Large intestine (tissue), 3 donors: ENCODE measurements around the gene MXRA7. TPM values are rescaled to one million over a fixed set of nuclear protein-coding genes. Genes with fewer than 3 reads are reported as not detected.
"Not testable (repeated sequence)": the region's sequence is repeated elsewhere in the genome, so short reads cannot be mapped to it uniquely, and the experiment has no call there.

Source experiments
- DNase-seq, 2 donors: peaks; one replicate each; pipeline versions ENCODE4 v3.0.0 to v3.0.0-alpha.2; 2013
- H3K27ac ChIP-seq: one replicate; pipeline ENCODE4 v1.5.1; 2013; ENCODE audit warnings: low read length
- H3K27me3 ChIP-seq: 2 replicates; pipeline ENCODE4 v1.6.1; 2013; ENCODE audit warnings: low read length; ENCODE audit not compliant: control insufficient read depth, insufficient read depth
- H3K36me3 ChIP-seq: 2 replicates; pipeline ENCODE4 v1.6.1; 2013; ENCODE audit warnings: low read length; ENCODE audit not compliant: control insufficient read depth, insufficient read depth
- H3K4me1 ChIP-seq: one replicate; pipeline ENCODE4 v1.6.1; 2013; ENCODE audit warnings: low read length; ENCODE audit not compliant: control insufficient read depth, insufficient read depth
- H3K4me3 ChIP-seq: one replicate; pipeline ENCODE4 v1.5.1; 2013; ENCODE audit warnings: low read length
- H3K9me3 ChIP-seq: one replicate; pipeline ENCODE4 v1.6.1; 2013; ENCODE audit warnings: mild to moderate bottlenecking, low read depth, low read length, moderate library complexity; ENCODE audit not compliant: control insufficient read depth
- whole genome bisulfite sequencing: methylation state at CpG from one replicate; pipeline ENCODE4 v1.1.5; 2013; ENCODE audit warnings: low lambda C conversion rate; ENCODE audit not compliant: insufficient coverage; 5-methylcytosine and 5-hydroxymethylcytosine counted together
- polyA plus RNA-seq: library from polyadenylated mRNA; unstranded; fragments of 120-200 nt; gene quantifications from one replicate; pipeline ENCODE4 v1.2.1, GENCODE V29; 2013

MXRA7 gene
- polyA plus RNA-seq, 1 donor: 55.5 TPM

DNA sequence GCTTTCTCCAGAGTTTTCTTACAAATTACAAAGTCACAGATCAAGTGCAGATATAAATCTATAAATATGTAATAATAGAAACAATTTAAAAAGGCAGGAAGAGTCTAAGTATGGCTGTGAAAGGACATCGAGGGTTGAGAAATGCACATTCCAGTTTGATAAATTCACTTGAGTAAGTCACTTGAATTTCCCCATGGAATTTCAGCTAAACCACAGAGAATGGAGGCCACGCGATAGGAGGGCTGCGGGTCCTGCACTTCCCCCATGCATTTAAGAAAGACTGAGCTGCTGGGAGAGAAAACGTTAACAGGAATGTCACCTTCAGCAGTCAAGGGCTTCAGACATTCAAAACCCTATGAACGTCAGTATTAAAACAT is 6.1 kb upstream of the MXRA7 start:
- H3K4me1 ChIP-seq: peaks cover 7% of the 10 kb centered on the region
- no peaks in the 10 kb centered on the region for H3K9me3 ChIP-seq
- no peak for DNase-seq
- H3K27me3 ChIP-seq: no peaks in the 10 kb centered on the region
- H3K27ac ChIP-seq: peak overlapping the region; percentile 90
- WGBS: no CpG with 5 or more reads among the region's 6 CpGs
- H3K36me3 ChIP-seq: peaks cover 76% of the 10 kb centered on the region
- no peak overlapping the region for H3K4me3 ChIP-seq

- no peaks in the 10 kb centered on the region for H3K9me3 ChIP-seq
- DNase-seq: peak; percentile 81 to 86
- no peak overlapping the region for H3K4me3 ChIP-seq
- H3K4me1 ChIP-seq: peaks cover 12% of the 10 kb centered on the region
- H3K27ac ChIP-seq: peak overlapping the region; percentile 90
- H3K36me3 ChIP-seq: peaks cover 71% of the 10 kb centered on the region
- 100% methylated on average over 1 of the region's 13 CpGs for WGBS
- no peaks in the 10 kb centered on the region for H3K27me3 ChIP-seq
These were observed 5.5 kb upstream of the MXRA7 start for GRCh38 chr17:76716146-76716838.

- Histone ChIP-seq H3K27me3 (no peaks in the 10 kb centered on the region), H3K9me3 (no peaks in the 10 kb centered on the region), H3K27ac (peak overlapping the region; percentile 66), H3K4me1 (peaks cover 16% of the 10 kb centered on the region), H3K36me3 (peaks cover 63% of the 10 kb centered on the region), H3K4me3 (no peak overlapping the region)
- no peak for DNase-seq
- no CpG with 5 or more reads among the region's 2 CpGs for WGBS
These were observed 4.7 kb upstream of the MXRA7 start for GRCh38 chr17:76715496-76715830.

DNA sequence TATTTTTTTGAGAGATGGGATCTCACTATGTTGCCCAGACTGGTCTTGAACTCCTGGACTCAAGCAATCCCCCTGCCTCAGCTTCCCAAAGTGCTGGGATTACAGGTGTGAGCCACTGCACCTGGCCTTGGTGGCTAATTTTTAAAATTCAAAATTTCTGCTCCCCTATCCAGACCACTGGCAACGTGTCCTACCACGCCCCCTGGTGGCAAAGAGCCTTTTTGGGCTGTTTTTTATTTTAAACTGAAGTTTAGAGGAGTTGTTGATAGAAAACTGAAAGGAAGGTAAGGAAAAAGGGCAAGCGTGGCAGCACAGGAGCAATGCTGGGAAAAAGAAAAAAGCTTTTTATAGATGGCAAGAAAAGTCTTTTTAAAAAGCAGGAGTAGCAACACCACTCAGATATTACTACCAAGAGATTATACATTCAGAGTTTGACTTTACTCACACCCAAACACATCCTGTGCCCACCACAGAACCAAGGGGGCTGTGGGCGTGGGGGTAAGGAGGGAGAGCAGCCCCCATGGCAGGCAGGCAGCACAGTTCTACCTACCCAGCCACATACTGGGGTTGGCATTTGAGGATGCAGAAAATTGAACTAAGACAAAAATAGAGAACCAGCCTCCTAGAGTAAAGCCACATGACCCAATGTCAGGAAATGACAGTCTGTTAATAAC is 4.2 kb upstream of the MXRA7 start:
- Histone ChIP-seq H3K4me1 (peaks cover 18% of the 10 kb centered on the region), H3K36me3 (peaks cover 58% of the 10 kb centered on the region), H3K27ac (peak overlapping the region; percentile 66), H3K4me3 (no peak overlapping the region), H3K27me3 (peaks cover 2% of the 10 kb centered on the region), H3K9me3 (no peaks in the 10 kb centered on the region)
- DNase-seq: no peak
- WGBS: 31% methylated on average over 2 of the region's 4 CpGs

- H3K27me3 ChIP-seq: peaks cover 2% of the 10 kb centered on the region
- no peak overlapping the region for H3K27ac ChIP-seq
- DNase-seq: no peak
- WGBS: no CpG with 5 or more reads among the region's 5 CpGs
- H3K4me1 ChIP-seq: peaks cover 18% of the 10 kb centered on the region
- peaks cover 51% of the 10 kb centered on the region for H3K36me3 ChIP-seq
- H3K4me3 ChIP-seq: no peak overlapping the region
- H3K9me3 ChIP-seq: no peaks in the 10 kb centered on the region
These were observed 3.6 kb upstream of the MXRA7 start for GRCh38 chr17:76714336-76714735.

DNA sequence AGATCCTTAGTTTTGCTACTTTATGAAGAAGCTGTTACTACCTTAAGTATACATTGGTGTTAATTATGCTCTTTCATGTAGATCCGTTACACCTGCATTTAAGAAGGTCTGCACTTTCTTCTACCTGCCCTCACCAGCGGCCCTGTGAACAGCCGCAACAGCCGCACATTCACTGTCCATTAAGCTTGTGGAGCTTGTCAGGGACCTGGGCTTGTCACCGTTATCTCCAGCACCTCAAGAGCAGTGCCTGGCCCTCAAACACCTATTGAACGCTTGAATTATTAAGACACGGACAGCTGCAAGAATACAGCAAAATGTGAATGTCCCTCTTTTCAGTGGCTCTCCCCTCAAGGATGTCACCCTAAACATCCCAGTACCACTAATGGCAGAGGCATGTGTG is 3.0 kb upstream of the MXRA7 start:
- DNase-seq: no peak
- H3K4me3 ChIP-seq: no peak overlapping the region
- peaks cover 20% of the 10 kb centered on the region for H3K4me1 ChIP-seq
- no peaks in the 10 kb centered on the region for H3K9me3 ChIP-seq
- H3K27ac ChIP-seq: no peak overlapping the region
- WGBS: no CpG with 5 or more reads among the region's 7 CpGs
- H3K27me3 ChIP-seq: peaks cover 2% of the 10 kb centered on the region
- peaks cover 47% of the 10 kb centered on the region for H3K36me3 ChIP-seq

DNA sequence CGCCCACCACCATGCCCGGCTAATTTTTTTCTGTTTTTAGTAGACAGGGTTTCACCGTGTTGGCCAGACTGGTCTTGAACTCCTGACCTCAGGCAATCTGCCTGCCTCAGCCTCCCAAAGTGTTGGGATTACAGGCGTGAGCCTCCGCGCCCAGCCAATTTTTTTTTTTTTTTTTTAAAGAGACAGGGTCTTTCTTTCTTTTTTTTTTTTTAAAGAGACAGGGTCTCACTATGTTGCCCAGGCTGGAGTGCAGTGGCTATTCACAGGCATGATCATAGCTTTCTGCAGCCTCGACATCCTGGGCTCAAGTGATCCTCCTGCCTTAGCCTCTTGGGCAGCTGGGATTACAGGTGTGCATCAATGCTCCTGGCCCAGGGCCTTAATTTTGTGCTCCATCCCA is 1.6 kb upstream of the MXRA7 start:
- not testable (repeated sequence) for DNase-seq, H3K4me3 ChIP-seq, H3K9me3 ChIP-seq, H3K27me3 ChIP-seq, H3K27ac ChIP-seq
- H3K36me3 ChIP-seq: peaks cover 34% of the 10 kb centered on the region
- no CpG with 5 or more reads among the region's 7 CpGs for WGBS
- peaks cover 29% of the 10 kb centered on the region for H3K4me1 ChIP-seq

DNA sequence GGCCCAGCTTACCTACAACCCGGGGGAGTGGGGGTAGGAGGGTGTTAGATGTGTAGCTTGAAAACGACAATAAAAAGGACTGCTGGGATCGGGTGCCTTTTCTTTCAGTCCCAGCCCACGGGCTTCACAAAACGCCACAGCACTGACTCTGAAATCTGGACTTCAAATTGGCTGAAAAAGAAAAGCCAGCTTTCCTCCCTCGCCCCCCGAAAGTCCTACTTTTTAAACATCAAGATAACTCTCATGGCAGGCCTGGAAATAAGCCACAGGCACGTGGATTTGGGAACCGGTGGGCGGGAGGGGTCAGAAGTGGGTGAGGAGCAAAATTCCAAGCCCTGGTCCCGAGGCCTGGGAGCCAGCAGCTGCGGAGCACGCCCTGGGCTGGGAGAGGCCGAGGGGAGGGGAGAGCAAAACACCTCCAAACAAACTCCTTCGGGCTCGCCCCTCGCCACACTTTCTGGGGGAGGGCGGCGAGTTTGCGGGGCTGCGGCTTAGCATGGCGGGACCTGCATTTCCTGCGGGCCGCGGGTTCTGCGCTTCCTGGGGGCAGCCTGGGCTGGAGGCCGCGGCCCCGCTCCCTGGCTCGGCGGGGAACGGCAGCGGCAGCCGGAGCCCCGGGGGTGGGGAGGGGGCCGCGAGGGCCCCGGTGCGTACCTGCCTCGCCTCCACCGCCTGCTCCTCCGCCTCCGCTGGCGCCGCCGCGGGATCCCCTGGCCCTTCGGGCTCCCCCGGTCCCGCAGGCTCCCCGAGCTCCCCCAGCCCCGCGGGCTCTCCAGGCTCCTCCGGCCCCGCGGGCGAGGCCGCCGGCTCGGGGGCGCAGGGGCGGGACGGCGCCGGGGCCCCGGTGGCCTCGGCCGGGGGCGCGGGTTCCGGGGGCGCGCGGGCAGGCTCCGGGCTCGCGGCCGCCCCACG is 558 bp downstream of the MXRA7 start:
- Histone ChIP-seq H3K4me1 (peaks cover 22% of the 10 kb centered on the region), H3K4me3 (peak overlapping the region; percentile 53), H3K36me3 (peaks cover 13% of the 10 kb centered on the region), H3K27ac (peak overlapping the region; percentile 60)
- peak in 1 of 2 donors; percentile 46 for DNase-seq
- not testable (repeated sequence) for H3K9me3 ChIP-seq, H3K27me3 ChIP-seq
- WGBS: no CpG with 5 or more reads among the region's 79 CpGs

- Histone ChIP-seq H3K27me3 (peaks cover 2% of the 10 kb centered on the region), H3K9me3 (no peaks in the 10 kb centered on the region), H3K4me3 (peak overlapping the region; percentile 53), H3K27ac (peak overlapping the region; percentile 72), H3K36me3 (peaks cover 10% of the 10 kb centered on the region), H3K4me1 (peaks cover 22% of the 10 kb centered on the region)
- peak; percentile 60 to 71 for DNase-seq
- no CpG with 5 or more reads among the region's 29 CpGs for WGBS
These were observed 1.5 kb downstream of the MXRA7 start for GRCh38 chr17:76709077-76709950.
